HFF-Myc (cell line): ENCODE results near the gene ESPNL.

Experiments
- DNase-seq: peaks from one replicate; pipeline ENCODE4 v3.0.0-alpha.2; 2011; ENCODE audit warnings: low read depth; ENCODE audit errors: extremely low read depth
- H3K4me3 ChIP-seq: replicated peaks from 2 replicates; pipeline ENCODE4 v1.5.1; 2011; ENCODE audit warnings: low read depth, mild to moderate bottlenecking, control low read depth, low read length
- CTCF ChIP-seq: IDR thresholded peaks from 2 replicates; pipeline ENCODE4 v1.5.1; 2012; ENCODE audit warnings: mild to moderate bottlenecking, low read depth, low read length, control low read depth; ENCODE audit errors: missing control alignments

Gene ESPNL

GRCh38 chr2:238123218-238123971 lies 23.3 kb downstream of the ESPNL start:
- no peak overlapping the region for H3K4me3 ChIP-seq
- TF ChIP-seq CTCF: no peak
- DNase-seq: no peak

- TF ChIP-seq CTCF: no peak
- DNase-seq: no peak
- no peak overlapping the region for H3K4me3 ChIP-seq
These were observed 23.9 kb downstream of the ESPNL start for GRCh38 chr2:238123991-238124470.

GRCh38 chr2:238124488-238125126 lies 24.5 kb downstream of the ESPNL start:
- TF ChIP-seq CTCF: no peak
- H3K4me3 ChIP-seq: no peak overlapping the region
- DNase-seq: no peak

GRCh38 chr2:238125127-238125885 lies 25.2 kb downstream of the ESPNL start:
- no peak for DNase-seq
- no peak overlapping the region for H3K4me3 ChIP-seq
- TF ChIP-seq CTCF: no peak

- no peak for DNase-seq
- no peak for TF ChIP-seq CTCF
- H3K4me3 ChIP-seq: no peak overlapping the region
These were observed 26.2 kb downstream of the ESPNL start for GRCh38 chr2:238126338-238126737.

- H3K4me3 ChIP-seq: no peak overlapping the region
- TF ChIP-seq CTCF: no peak
- DNase-seq: no peak
These were observed 26.6 kb downstream of the ESPNL start for GRCh38 chr2:238126775-238127164.
